Heart left ventricle (tissue), 13 donors: ENCODE measurements around the gene FAM170B.

Experiments
- POLR2A ChIP-seq, 2 donors: fragments of 450-650 bp; IDR thresholded peaks; one replicate each; pipeline ENCODE4 v1.6.1; 2017; ENCODE audit warnings: antibody characterized with exemption in 2 of 2, mild to moderate bottlenecking in 2 of 2, moderate library complexity in 2 of 2
- TF ChIP-seq, protein P1 (sequence below), 12 donors: fragments of 200-600 bp; sonication (generic) in 4 of 12; IDR thresholded peaks; one replicate each; pipeline versions ENCODE4 v1.5.0 to v1.8.0; 2018 to 2022; ENCODE audit warnings: antibody characterized with exemption in 12 of 12, mild to moderate bottlenecking in 5 of 12
- donor health status: ischemic (EF 13 %, LVEDD 7.1; RV severe dilation, severe dysfunction).
- donor health status: DM: no; HTN: yes; CAD: no.
- donor health status: DM: no; HTN: no; CAD: no.
- donor health status: ischemic (EF 25% LVEDD 6.9; RV normal size, moderate dysfunction).
- donor health status: ischemic (EF 25% LVEDD 5.7; RV mildly dilated, moderate dysfunction).
- donor health status: ischemic (EF 35%, LVEDD 5.7; RV mildly dilated, moderate dysfunction).
- donor health status: nonischemic (EF 11% LVEDD 7.7; RV severe dilation, severe dysfunction).
- donor health status: DM: yes; HTN: yes; CAD: no.
- donor health status: PGD.
- donor health status: ischemic (EF 29% LVEDD 5.4; RV normal size, mild dysfunction).
- donor health status: nonischemic (EF 23%, LVEDD 6.1; RV moderate dilation, normal function).

DNA sequence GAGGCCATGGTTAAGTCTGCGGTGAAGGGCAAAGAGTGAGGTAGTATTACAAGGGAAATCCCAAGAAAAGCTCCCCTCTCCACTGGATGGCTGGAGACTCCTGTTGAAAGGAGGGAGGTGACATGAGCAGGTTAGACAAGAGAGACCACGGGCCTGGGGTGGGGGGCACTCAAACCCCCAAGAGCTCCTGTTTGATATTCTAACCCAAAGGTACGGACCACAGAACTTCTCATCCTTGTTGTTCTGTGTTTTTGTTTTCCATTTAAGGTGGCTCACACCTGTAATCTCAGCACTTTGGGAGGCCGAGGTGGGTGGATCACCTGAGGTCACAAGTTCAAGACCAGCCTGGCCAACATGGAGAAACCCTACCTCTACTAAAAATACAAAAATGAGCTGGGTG, 30.1 kb downstream of the FAM170B start:
- TF ChIP-seq, protein P1, sequence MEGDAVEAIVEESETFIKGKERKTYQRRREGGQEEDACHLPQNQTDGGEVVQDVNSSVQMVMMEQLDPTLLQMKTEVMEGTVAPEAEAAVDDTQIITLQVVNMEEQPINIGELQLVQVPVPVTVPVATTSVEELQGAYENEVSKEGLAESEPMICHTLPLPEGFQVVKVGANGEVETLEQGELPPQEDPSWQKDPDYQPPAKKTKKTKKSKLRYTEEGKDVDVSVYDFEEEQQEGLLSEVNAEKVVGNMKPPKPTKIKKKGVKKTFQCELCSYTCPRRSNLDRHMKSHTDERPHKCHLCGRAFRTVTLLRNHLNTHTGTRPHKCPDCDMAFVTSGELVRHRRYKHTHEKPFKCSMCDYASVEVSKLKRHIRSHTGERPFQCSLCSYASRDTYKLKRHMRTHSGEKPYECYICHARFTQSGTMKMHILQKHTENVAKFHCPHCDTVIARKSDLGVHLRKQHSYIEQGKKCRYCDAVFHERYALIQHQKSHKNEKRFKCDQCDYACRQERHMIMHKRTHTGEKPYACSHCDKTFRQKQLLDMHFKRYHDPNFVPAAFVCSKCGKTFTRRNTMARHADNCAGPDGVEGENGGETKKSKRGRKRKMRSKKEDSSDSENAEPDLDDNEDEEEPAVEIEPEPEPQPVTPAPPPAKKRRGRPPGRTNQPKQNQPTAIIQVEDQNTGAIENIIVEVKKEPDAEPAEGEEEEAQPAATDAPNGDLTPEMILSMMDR (IDR thresholded peaks at IDR 0.05) = no peak
- no peak for TF ChIP-seq POLR2A (IDR thresholded peaks at IDR 0.05)
